ENCODE measurements around the gene SEH1L.
A peak's percentile ranks its signal among the peaks of the same experiment; 100 is the strongest.
"Not testable (repeated sequence)": the region's sequence is repeated elsewhere in the genome, so short reads cannot be mapped to it uniquely, and the experiment has no call there.

SEH1L gene

GRCh38 chr18:12946549-12947284 is 1.1 kb upstream of the SEH1L start:
- DNase-seq: no peak

GRCh38 chr18:12948050-12948804 is 416 bp downstream of the SEH1L start:
- peak; percentile 98 for DNase-seq

GRCh38 chr18:12958478-12958877 is 10.7 kb downstream of the SEH1L start:
- DNase-seq: no peak

GRCh38 chr18:12960395-12960794 is 12.6 kb downstream of the SEH1L start:
- DNase-seq: no peak

GRCh38 chr18:12960853-12961397 is 13.1 kb downstream of the SEH1L start:
- DNase-seq: no peak

GRCh38 chr18:12963069-12963468 is 15.3 kb downstream of the SEH1L start:
- DNase-seq: no peak

- no peak for DNase-seq
Observed at GRCh38 chr18:12968115-12968514, 20.3 kb downstream of the SEH1L start.

GRCh38 chr18:12968619-12969018 is 20.8 kb downstream of the SEH1L start:
- DNase-seq: no peak

GRCh38 chr18:12973562-12974213 is 25.9 kb downstream of the SEH1L start:
- DNase-seq: no peak

GRCh38 chr18:12975488-12975887 is 27.7 kb downstream of the SEH1L start:
- DNase-seq: no peak

GRCh38 chr18:12976305-12976704 is 28.5 kb downstream of the SEH1L start:
- DNase-seq: no peak

- not testable (repeated sequence) for DNase-seq
Observed at GRCh38 chr18:12980065-12980464, 32.3 kb downstream of the SEH1L start.

- DNase-seq: no peak
Observed at GRCh38 chr18:12989397-12990122, 41.7 kb downstream of the SEH1L start.

- DNase-seq: peak; percentile 25
Observed at GRCh38 chr18:12990123-12990475, 42.3 kb downstream of the SEH1L start.

- DNase-seq: no peak
Observed at GRCh38 chr18:12990641-12990966, 42.8 kb downstream of the SEH1L start.

GRCh38 chr18:12990967-12991820 is 43.4 kb downstream of the SEH1L start, which contains the start of gene CEP192:
TSS of gene CEP192 (plus strand) at chr18:12991362. CDS start at chr18:12999425, 8,063 bp downstream.
- DNase-seq: peak; percentile 95

GRCh38 chr18:12991821-12992179 is 44.0 kb downstream of the SEH1L start:
- DNase-seq: no peak

- no peak for DNase-seq
Observed at GRCh38 chr18:12993439-12993838, 45.6 kb downstream of the SEH1L start.

GRCh38 chr18:12995424-12995823 is 47.6 kb downstream of the SEH1L start:
- no peak for DNase-seq

- DNase-seq: no peak
Observed at GRCh38 chr18:12995952-12996477, 48.2 kb downstream of the SEH1L start.

- DNase-seq: no peak
Observed at GRCh38 chr18:12996661-12997292, 49.0 kb downstream of the SEH1L start.

Data from activated T-cell treated with anti-CD3 and anti-CD28 coated beads for 4 hours (primary cell).